ENCODE results near the gene SLC12A4.

DNA sequence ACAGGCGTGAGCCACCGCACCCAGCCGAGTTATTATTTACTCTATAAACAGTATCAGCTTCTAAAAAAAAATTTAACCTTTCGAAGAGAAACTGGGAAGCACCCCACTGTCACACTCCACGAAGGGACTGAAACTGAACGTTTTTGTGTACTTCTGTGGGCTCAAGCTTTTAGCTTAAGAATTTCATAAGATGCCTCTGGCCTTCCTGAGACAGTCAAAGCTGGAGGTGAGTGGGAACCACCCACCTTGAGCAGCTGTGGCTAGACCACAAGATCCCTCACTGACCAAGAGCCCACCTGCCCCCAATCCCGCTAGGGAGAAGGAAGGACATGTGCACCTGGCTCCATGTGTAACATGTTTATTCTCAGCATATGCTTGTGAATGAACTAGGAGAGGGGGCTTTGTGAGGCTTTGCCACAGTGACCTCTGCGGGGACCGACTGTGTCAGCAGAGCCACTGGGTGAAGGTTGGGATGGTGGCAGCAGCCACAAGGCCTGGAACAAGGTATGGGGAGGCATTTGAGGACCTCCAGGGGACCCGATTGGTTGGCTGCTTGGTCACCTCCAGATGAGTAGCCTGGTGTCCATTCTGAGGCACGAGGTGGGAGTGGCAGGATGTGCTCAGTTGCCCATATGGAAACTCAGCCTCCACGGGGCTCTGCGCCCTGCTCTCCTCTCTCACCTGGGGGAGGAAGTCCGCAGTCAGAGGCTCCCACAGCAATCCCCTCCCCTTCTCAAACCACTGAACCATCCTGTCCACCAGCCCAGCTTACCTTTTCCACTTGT lies 7.1 kb upstream of the SLC12A4 start:
- no peak for TF ChIP-seq POLR2A (IDR thresholded peaks at IDR 0.05)
- TF ChIP-seq, protein P1, sequence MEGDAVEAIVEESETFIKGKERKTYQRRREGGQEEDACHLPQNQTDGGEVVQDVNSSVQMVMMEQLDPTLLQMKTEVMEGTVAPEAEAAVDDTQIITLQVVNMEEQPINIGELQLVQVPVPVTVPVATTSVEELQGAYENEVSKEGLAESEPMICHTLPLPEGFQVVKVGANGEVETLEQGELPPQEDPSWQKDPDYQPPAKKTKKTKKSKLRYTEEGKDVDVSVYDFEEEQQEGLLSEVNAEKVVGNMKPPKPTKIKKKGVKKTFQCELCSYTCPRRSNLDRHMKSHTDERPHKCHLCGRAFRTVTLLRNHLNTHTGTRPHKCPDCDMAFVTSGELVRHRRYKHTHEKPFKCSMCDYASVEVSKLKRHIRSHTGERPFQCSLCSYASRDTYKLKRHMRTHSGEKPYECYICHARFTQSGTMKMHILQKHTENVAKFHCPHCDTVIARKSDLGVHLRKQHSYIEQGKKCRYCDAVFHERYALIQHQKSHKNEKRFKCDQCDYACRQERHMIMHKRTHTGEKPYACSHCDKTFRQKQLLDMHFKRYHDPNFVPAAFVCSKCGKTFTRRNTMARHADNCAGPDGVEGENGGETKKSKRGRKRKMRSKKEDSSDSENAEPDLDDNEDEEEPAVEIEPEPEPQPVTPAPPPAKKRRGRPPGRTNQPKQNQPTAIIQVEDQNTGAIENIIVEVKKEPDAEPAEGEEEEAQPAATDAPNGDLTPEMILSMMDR (IDR thresholded peaks at IDR 0.05), result no peak

Measured in uterus (tissue), 2 donors.